ENCODE measurements around the gene OLIG3.

The OLIG3 gene

DNA sequence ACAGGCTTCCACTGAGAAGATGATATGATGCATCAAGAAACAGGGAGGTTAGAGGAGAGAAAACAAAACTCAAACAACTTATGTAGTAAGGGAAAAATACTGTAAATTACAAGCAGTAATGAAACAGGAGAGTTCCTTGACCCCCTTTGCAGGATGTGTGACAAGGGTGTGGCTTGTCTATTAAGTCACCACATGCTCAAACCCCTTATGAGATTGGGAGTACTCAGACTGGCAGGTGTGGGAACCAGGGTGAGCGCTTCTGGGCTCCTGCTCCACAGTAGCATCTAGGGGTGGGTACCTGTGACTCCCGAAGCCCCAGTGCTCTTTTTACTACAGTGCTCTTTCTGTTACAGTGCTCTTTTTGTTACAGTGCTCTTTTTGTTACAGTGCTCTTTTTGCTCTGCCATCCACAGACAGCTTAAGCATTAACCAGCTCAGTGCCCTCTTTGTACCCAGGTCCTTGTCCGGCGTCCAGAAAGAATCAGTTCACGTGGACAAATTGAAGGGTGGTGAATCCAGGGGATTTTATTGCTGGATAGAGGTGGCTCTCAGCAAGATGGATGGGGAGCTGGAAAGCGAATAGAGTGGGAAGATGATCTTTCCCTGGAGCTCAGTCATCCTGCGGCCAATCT is 28.7 kb downstream of the OLIG3 start:
- TF ChIP-seq, protein P1, sequence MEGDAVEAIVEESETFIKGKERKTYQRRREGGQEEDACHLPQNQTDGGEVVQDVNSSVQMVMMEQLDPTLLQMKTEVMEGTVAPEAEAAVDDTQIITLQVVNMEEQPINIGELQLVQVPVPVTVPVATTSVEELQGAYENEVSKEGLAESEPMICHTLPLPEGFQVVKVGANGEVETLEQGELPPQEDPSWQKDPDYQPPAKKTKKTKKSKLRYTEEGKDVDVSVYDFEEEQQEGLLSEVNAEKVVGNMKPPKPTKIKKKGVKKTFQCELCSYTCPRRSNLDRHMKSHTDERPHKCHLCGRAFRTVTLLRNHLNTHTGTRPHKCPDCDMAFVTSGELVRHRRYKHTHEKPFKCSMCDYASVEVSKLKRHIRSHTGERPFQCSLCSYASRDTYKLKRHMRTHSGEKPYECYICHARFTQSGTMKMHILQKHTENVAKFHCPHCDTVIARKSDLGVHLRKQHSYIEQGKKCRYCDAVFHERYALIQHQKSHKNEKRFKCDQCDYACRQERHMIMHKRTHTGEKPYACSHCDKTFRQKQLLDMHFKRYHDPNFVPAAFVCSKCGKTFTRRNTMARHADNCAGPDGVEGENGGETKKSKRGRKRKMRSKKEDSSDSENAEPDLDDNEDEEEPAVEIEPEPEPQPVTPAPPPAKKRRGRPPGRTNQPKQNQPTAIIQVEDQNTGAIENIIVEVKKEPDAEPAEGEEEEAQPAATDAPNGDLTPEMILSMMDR (IDR thresholded peaks at IDR 0.05; ENCODE audit: low read depth, low read length, missing control alignments): no peak
- DNase-seq (ENCODE audit: low read depth): no peak
- no peak overlapping the region for H3K4me3 ChIP-seq (ENCODE audit: low read depth, low read length)

DNA sequence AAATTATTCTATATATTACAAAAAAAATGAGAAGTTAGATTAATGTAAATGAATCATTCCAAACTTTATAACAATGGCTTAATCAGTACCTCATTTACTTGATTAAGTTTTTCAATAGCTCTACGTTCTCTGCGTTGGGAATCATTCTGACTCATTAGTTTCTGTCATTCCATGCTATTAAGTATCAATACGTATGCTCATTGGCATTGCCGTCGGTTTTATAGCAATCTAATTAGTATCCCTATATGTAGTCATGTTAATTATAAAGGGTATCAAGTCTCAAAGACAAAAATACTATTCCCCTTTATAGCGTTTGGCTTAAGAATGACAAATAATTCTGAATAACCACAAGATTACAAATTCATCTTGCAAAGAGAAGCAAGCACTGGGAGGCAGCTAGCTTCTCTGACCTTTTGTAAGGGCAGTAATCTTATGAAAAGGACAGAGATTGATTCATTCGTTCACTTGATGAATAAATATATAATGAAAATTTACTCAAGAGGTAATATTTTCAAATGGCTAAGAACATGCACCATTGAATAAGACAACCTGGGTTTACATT is 41.8 kb downstream of the OLIG3 start:
- TF ChIP-seq, protein P1 (IDR thresholded peaks at IDR 0.05; ENCODE audit: low read depth, low read length, missing control alignments): no peak
- H3K4me3 ChIP-seq (ENCODE audit: low read depth, low read length): no peak overlapping the region
- no peak for DNase-seq (ENCODE audit: low read depth)

DNA sequence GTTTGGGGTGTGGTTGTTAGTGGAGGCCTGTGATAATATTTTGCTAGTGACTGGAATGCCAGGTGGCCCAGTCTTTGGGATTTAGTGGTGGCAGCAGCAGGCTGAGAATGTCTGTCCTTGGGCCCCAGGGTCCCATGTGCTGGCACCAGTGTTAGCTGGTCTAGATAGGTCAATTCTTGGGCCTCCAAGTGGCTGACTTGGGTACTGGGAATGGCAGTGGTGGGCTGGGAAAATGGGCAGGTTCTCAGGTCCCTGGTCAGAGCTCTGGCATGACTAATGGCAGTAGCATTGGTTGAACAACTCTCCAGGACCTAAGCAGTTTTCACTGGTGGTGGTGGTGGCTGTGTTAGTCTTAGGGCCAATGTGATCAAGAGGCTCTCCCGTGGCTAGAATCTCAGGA is 50.3 kb downstream of the OLIG3 start:
- no peak for DNase-seq (ENCODE audit: low read depth)
- no peak overlapping the region for H3K4me3 ChIP-seq (ENCODE audit: low read depth, low read length)
- TF ChIP-seq, protein P1 (IDR thresholded peaks at IDR 0.05; ENCODE audit: low read depth, low read length, missing control alignments): no peak

Measured in GM12864 (cell line).